Subcutaneous adipose tissue (tissue), 4 donors: ENCODE data around the gene FCRL1. TPM values are rescaled to one million over a fixed set of nuclear protein-coding genes. Genes with fewer than 3 reads are reported as not detected.

Experiments used
- CTCF ChIP-seq: fragments of 450-650 bp; IDR thresholded peaks from one replicate; pipeline ENCODE4 v1.5.1; 2016; ENCODE audit warnings: low read depth, mild to moderate bottlenecking, control low read depth, antibody characterized with exemption, moderate library complexity
- total RNA-seq, 4 donors: library from RNA; depleted of rRNA; stranded (reverse); fragments of >200 nt; gene quantifications; one replicate each; pipeline ENCODE4 v1.1.0, GENCODE V29; 2016

Gene FCRL1
- total RNA-seq, 4 donors from 2014 or later = 1.3 TPM; not detected in 3

- no peak for TF ChIP-seq CTCF
These were observed 11.0 kb upstream of the FCRL1 start for GRCh38 chr1:157830887-157831286.

GRCh38 chr1:157829711-157830110 is 9.8 kb upstream of the FCRL1 start:
- TF ChIP-seq CTCF = no peak

GRCh38 chr1:157829210-157829609 is 9.3 kb upstream of the FCRL1 start:
- TF ChIP-seq CTCF = no peak

GRCh38 chr1:157820299-157820698 is 379 bp upstream of the FCRL1 start:
- no peak for TF ChIP-seq CTCF

- TF ChIP-seq CTCF = no peak
These were observed 705 bp downstream of the FCRL1 start for GRCh38 chr1:157819215-157819614.

GRCh38 chr1:157813269-157813668 is 6.7 kb downstream of the FCRL1 start:
- no peak for TF ChIP-seq CTCF

GRCh38 chr1:157806431-157807149 is 13.3 kb downstream of the FCRL1 start:
- TF ChIP-seq CTCF = no peak
